HG03097 (cell line): ENCODE data around the gene CEBPZ.
A peak's percentile ranks its signal among the peaks of the same experiment; 100 is the strongest.
"Not testable (repeated sequence)": the region's sequence is repeated elsewhere in the genome, so short reads cannot be mapped to it uniquely, and the experiment has no call there.

Experiments
- ATAC-seq: cut with Tn5 transposase; IDR thresholded peaks from one replicate; pipeline ENCODE4 v1.9.1; 2021; ENCODE audit not compliant: unreplicated experiment, low FRiP score

The CEBPZ gene

GRCh38 chr2:37219046-37219445, 12.3 kb downstream of the CEBPZ start:
- no peak for ATAC-seq

- ATAC-seq, result no peak
These were observed 16.1 kb downstream of the CEBPZ start for GRCh38 chr2:37215250-37215649.

GRCh38 chr2:37211939-37212338, 19.5 kb downstream of the CEBPZ start:
- ATAC-seq, result no peak

GRCh38 chr2:37211212-37211611, 20.2 kb downstream of the CEBPZ start:
- no peak for ATAC-seq

- ATAC-seq, result not testable (repeated sequence)
These were observed 24.6 kb downstream of the CEBPZ start for GRCh38 chr2:37206760-37207159.

- ATAC-seq, result no peak
These were observed 25.6 kb downstream of the CEBPZ start for GRCh38 chr2:37205689-37206341.

GRCh38 chr2:37205071-37205661, 26.2 kb downstream of the CEBPZ start:
- ATAC-seq, result not testable (repeated sequence)

- no peak for ATAC-seq
These were observed 27.7 kb downstream of the CEBPZ start for GRCh38 chr2:37203708-37204107.

- ATAC-seq, result no peak
These were observed 29.6 kb downstream of the CEBPZ start for GRCh38 chr2:37201766-37202165.

- no peak for ATAC-seq
These were observed 30.2 kb downstream of the CEBPZ start for GRCh38 chr2:37201208-37201607.

- no peak for ATAC-seq
These were observed 32.7 kb downstream of the CEBPZ start for GRCh38 chr2:37198681-37199065.

GRCh38 chr2:37196320-37197195, 34.8 kb downstream of the CEBPZ start, which contains the start of gene CEBPZOS:
CEBPZOS (plus strand) TSS chr2:37196496; CDS start chr2:37199705, 3,209 bp downstream.
- ATAC-seq, result peak; percentile 72

GRCh38 chr2:37195862-37196319, 35.5 kb downstream of the CEBPZ start:
- not testable (repeated sequence) for ATAC-seq

- ATAC-seq, result no peak
These were observed 38.8 kb downstream of the CEBPZ start for GRCh38 chr2:37192551-37192950.

- ATAC-seq, result no peak
These were observed 39.6 kb downstream of the CEBPZ start for GRCh38 chr2:37191747-37192146.

- ATAC-seq, result no peak
These were observed 40.1 kb downstream of the CEBPZ start for GRCh38 chr2:37191253-37191652.

- no peak for ATAC-seq
These were observed 41.1 kb downstream of the CEBPZ start for GRCh38 chr2:37190290-37190689.

GRCh38 chr2:37189452-37190153, 41.8 kb downstream of the CEBPZ start:
- no peak for ATAC-seq

GRCh38 chr2:37188570-37188969, 42.8 kb downstream of the CEBPZ start, which contains the start of gene SULT6B1:
SULT6B1 (minus strand) TSS chr2:37188670; CDS start chr2:37188640, 30 bp downstream.
- no peak for ATAC-seq
